Stimulated activated CD4-positive, alpha-beta T cell treated with anti-CD3 and anti-CD28 coated beads, Interleukin-2, amount 100 ng/mL, for 48 hours (primary cell): ENCODE results near the gene IFI27.

Experiments used
- DNase-seq, 2 donors: peaks; one replicate each; pipeline ENCODE4 v3.0.0-alpha.2; 2020

The IFI27 gene

GRCh38 chr14:94103554-94104150, 6.9 kb upstream of the IFI27 start:
- no peak for DNase-seq

GRCh38 chr14:94104731-94105130, 5.8 kb upstream of the IFI27 start:
- DNase-seq: no peak

- no peak for DNase-seq
These were observed 653 bp upstream of the IFI27 start for GRCh38 chr14:94109915-94110250.

- no peak for DNase-seq
These were observed 950 bp downstream of the IFI27 start for GRCh38 chr14:94111276-94112095.

GRCh38 chr14:94112513-94113063, 2.1 kb downstream of the IFI27 start:
- no peak for DNase-seq

- no peak for DNase-seq
These were observed 2.5 kb downstream of the IFI27 start for GRCh38 chr14:94113073-94113472.

- no peak for DNase-seq
These were observed 3.0 kb downstream of the IFI27 start for GRCh38 chr14:94113490-94113889.

- no peak for DNase-seq
These were observed 3.5 kb downstream of the IFI27 start for GRCh38 chr14:94113908-94114588.

- DNase-seq: no peak
These were observed 4.1 kb downstream of the IFI27 start for GRCh38 chr14:94114589-94115057.

GRCh38 chr14:94115058-94115591, 4.6 kb downstream of the IFI27 start:
- no peak for DNase-seq

- no peak for DNase-seq
These were observed 5.1 kb downstream of the IFI27 start for GRCh38 chr14:94115631-94116030.

GRCh38 chr14:94116701-94117100, 6.2 kb downstream of the IFI27 start:
- no peak for DNase-seq

- DNase-seq: no peak
These were observed 7.3 kb downstream of the IFI27 start for GRCh38 chr14:94117856-94118255.

- no peak for DNase-seq
These were observed 8.5 kb downstream of the IFI27 start for GRCh38 chr14:94119071-94119470.

- DNase-seq: no peak
These were observed 10.3 kb downstream of the IFI27 start for GRCh38 chr14:94120667-94121340.

GRCh38 chr14:94121485-94121884, 10.9 kb downstream of the IFI27 start:
- DNase-seq: no peak

GRCh38 chr14:94122438-94122837, 11.9 kb downstream of the IFI27 start:
- DNase-seq: no peak

GRCh38 chr14:94123296-94123695, 12.8 kb downstream of the IFI27 start:
- DNase-seq: no peak

- no peak for DNase-seq
These were observed 13.3 kb downstream of the IFI27 start for GRCh38 chr14:94123868-94124267.

- no peak for DNase-seq
These were observed 14.2 kb downstream of the IFI27 start for GRCh38 chr14:94124582-94125377.

GRCh38 chr14:94125659-94126418, 15.3 kb downstream of the IFI27 start:
- DNase-seq: no peak

- DNase-seq: no peak
These were observed 15.8 kb downstream of the IFI27 start for GRCh38 chr14:94126419-94126677.
